ENCODE results near the gene USB1. TPM values are rescaled to one million over a fixed set of nuclear protein-coding genes. Genes with fewer than 3 reads are reported as not detected.
"Not testable (repeated sequence)": the region's sequence is repeated elsewhere in the genome, so short reads cannot be mapped to it uniquely, and the experiment has no call there.

USB1 gene
- total RNA-seq, 4 donors from 2014 or later = 21.3 to 63.4 (median 45.2) TPM

DNA sequence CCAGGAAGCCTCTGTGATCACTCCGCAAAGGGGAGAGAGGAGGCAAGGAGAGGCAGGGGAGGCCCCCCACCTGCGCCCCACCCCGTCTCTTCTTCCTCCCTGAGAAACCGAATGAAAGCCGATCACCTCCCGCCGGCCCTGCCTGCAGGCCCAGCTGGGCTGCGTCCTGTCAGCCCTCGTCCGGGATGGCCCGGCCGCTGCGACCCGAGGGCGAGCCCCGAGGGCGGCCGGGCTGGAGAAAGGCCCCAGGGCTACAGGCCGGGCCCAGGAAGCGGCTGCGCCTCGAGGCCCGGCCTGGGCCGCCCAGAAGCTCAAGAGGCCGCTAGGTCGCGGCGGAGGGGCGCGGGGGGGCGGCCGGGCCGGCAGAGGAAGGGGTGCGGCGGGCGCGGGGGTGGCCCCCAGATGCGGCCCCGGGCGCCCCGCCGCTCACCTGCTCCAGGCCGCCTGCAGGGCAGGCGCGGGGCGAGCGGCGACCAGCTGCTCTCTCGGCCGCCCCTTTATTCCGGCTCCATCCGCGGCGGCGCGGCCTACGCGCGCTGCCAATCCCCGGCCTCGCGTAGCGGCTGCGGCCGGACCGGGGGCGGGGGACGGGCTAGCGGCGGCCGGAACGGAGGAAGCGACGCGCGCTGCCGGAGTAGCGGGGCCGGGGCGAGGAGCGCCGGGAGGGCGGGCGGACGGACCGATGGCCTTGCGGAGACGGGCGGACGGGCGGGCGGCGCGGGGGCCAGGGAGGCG, 1.1 kb upstream of the USB1 start, which contains the start of gene ZNF319:
Gene ZNF319, minus strand, starts transcription at position 702 of the 735 bp plus-strand sequence. CDS start 2,407 bp downstream, outside the sequence.
- intact Hi-C loops (cut with DNase I; ENCODE audit: low total_unique reads) (loop anchor here (10.0 kb wide), 1 partner anchor 425 kb away; no protein-coding TSS in a partner anchor), in situ Hi-C loops (cut with MboI; ENCODE audit: low pct_ligation_motif_present in 1 of 4, low pct_unique_long_range_greater_than_20kb in 1 of 4, low sequenced_read_pairs in 3 of 4) (loop anchor here (5.0 to 25.0 kb wide), 6 partner anchors 103 to 662 kb away; no protein-coding TSS in a partner anchor)
- H3K27me3 ChIP-seq = no peaks in the 10 kb centered on the region
- peak within 1 kb of the TSS; percentile 94 to 98 (median 96) for H3K27ac ChIP-seq
- no peaks in the 10 kb centered on the region for H3K9me3 ChIP-seq
- WGBS, 2 donors (ENCODE audit: low coverage in 1 of 2) = 1% methylated on average over 30 of the region's 95 CpGs; no CpG with 5 or more reads in 1 of the 2 donors
- peaks cover 0 to 31% (median 19%) of the 10 kb centered on the region in 4 donors for H3K4me1 ChIP-seq
- peaks cover 0 to 15% (median 3%) of the 10 kb centered on the region in 4 donors for H3K36me3 ChIP-seq
- TF ChIP-seq POLR2AphosphoS5 (IDR thresholded peaks at IDR 0.05) = no peak
- TF ChIP-seq, protein P1, sequence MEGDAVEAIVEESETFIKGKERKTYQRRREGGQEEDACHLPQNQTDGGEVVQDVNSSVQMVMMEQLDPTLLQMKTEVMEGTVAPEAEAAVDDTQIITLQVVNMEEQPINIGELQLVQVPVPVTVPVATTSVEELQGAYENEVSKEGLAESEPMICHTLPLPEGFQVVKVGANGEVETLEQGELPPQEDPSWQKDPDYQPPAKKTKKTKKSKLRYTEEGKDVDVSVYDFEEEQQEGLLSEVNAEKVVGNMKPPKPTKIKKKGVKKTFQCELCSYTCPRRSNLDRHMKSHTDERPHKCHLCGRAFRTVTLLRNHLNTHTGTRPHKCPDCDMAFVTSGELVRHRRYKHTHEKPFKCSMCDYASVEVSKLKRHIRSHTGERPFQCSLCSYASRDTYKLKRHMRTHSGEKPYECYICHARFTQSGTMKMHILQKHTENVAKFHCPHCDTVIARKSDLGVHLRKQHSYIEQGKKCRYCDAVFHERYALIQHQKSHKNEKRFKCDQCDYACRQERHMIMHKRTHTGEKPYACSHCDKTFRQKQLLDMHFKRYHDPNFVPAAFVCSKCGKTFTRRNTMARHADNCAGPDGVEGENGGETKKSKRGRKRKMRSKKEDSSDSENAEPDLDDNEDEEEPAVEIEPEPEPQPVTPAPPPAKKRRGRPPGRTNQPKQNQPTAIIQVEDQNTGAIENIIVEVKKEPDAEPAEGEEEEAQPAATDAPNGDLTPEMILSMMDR (IDR thresholded peaks at IDR 0.05) = no peak
- TF ChIP-seq EP300 (IDR thresholded peaks at IDR 0.05; ENCODE audit: low read depth) = no peak
- no peak for TF ChIP-seq POLR2A (IDR thresholded peaks at IDR 0.05)
- H3K4me3 ChIP-seq = peak within 1 kb of the TSS; percentile 70 to 94 (median 90)
- DNase-seq = no peak

DNA sequence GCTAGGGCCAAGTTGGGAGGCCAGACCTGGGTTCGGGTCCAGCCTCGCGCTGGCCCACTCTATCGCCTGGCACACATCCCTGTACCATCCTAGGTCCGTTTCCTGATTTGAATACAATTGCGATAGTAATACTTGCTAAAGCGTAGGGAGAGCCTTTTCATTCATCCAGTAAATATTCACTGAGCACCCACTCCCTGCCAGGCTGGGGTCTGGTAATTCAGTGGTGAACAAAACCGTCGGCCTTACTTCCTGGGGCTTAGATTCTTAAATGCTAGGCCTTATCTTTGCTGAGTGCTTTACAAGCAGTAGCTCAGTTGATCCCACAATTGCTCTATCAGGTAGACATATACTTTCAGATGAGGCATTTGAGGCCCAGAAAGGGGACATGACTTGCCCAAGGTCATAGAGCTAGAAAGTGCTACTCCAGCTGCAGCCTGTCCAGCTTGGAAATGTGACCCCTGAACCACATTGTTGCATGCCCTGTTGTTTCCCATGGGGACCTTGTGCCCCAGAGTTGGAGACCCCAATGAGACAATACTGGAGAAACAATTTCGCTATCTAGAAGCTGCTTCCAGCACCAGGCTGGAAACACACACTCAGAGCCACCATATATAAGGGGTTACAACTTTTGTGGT, 691 bp downstream of the USB1 start:
- DNase-seq = no peak
- in situ Hi-C loops (cut with MboI; ENCODE audit: low pct_ligation_motif_present in 1 of 4, low pct_unique_long_range_greater_than_20kb in 1 of 4, low sequenced_read_pairs in 3 of 4) = loop anchor here (5.0 to 25.0 kb wide), 6 partner anchors 105 to 660 kb away; no protein-coding TSS in a partner anchor

DNA sequence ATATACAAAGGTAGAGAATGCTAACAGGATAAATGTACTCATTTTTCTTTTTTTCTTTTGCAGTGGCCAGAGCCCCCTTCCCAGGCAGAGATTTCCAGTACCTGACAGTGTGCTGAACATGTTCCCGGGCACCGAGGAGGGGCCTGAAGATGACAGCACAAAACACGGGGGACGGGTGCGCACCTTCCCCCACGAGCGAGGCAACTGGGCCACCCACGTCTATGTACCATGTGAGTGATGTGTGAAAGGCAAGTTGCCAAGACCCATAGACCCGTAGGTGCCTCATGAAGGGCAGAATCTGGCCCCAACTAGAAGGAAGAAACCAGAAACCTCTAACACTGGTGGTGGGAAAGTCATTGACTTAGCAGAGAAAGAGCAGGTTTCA, 1.2 kb downstream of the USB1 start:
- 82 to 84% methylated on average over 6 to 9 of the region's 9 CpGs for WGBS, 2 donors (ENCODE audit: low coverage in 1 of 2)
- intact Hi-C loops (cut with DNase I; ENCODE audit: low total_unique reads) (no loop called here), in situ Hi-C loops (cut with MboI; ENCODE audit: low pct_ligation_motif_present in 1 of 4, low pct_unique_long_range_greater_than_20kb in 1 of 4, low sequenced_read_pairs in 3 of 4) (loop anchor here (5.0 to 25.0 kb wide), 6 partner anchors 105 to 660 kb away; no protein-coding TSS in a partner anchor)
- Histone ChIP-seq H3K27ac (no peak overlapping the region), H3K9me3 (no peaks in the 10 kb centered on the region), H3K36me3 (peaks cover 0 to 2% (median 0%) of the 10 kb centered on the region in 4 donors), H3K27me3 (no peaks in the 10 kb centered on the region), H3K4me1 (peaks cover 0 to 30% (median 19%) of the 10 kb centered on the region in 4 donors), H3K4me3 (no peak overlapping the region)
- TF ChIP-seq POLR2AphosphoS5 (IDR thresholded peaks at IDR 0.05) (no peak), EP300 (IDR thresholded peaks at IDR 0.05; ENCODE audit: low read depth) (no peak), POLR2A (IDR thresholded peaks at IDR 0.05) (no peak)
- TF ChIP-seq, protein P1 (IDR thresholded peaks at IDR 0.05) = no peak
- DNase-seq = no peak

More for the DNA sequence above, 691 bp downstream of the USB1 start:
- H3K36me3 ChIP-seq = peaks cover 0 to 7% (median 0%) of the 10 kb centered on the region in 4 donors
- intact Hi-C loops (cut with DNase I; ENCODE audit: low total_unique reads) = no loop called here
- H3K4me3 ChIP-seq = peak overlapping the region; percentile 60 to 94 (median 90)
- TF ChIP-seq POLR2AphosphoS5 (IDR thresholded peaks at IDR 0.05) (no peak), POLR2A (IDR thresholded peaks at IDR 0.05) (no peak), EP300 (IDR thresholded peaks at IDR 0.05; ENCODE audit: low read depth) (no peak)
- TF ChIP-seq, protein P1 (IDR thresholded peaks at IDR 0.05) = no peak
- H3K27me3 ChIP-seq = no peaks in the 10 kb centered on the region
- WGBS, 2 donors (ENCODE audit: low coverage in 1 of 2) = 7 to 34% methylated on average over 3 to 10 of the region's 10 CpGs
- H3K9me3 ChIP-seq = no peaks in the 10 kb centered on the region
- H3K4me1 ChIP-seq = peaks cover 0 to 30% (median 19%) of the 10 kb centered on the region in 4 donors
- H3K27ac ChIP-seq = peak overlapping the region; percentile 94 to 98 (median 96)

DNA sequence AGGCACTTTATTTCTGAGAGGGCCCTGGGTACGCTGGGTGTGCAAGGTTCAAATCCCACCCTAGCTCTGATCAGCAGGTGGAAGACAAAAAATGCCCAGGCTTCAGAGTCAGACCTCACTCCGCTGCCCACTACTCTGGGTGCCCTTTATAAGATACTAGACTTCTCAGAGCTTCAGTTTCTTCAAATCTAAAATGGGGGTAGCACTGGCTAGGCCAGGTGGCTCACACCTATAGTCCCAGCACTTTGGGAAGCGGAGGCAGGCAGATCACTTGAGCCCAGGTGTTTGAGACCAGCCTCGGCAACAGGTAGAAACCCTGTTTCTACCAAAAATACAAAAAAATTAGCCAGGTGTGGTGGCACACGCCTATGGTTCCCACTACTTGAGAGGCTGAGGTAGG, 1.7 kb downstream of the USB1 start:
- no peak for DNase-seq
- WGBS, 2 donors (ENCODE audit: low coverage in 1 of 2) = 95 to 100% methylated on average over 1 to 5 of the region's 5 CpGs
- Histone ChIP-seq H3K27me3 (no peaks in the 10 kb centered on the region), H3K27ac (no peak overlapping the region), H3K4me3 (no peak overlapping the region), H3K36me3 (no peaks in the 10 kb centered on the region), H3K4me1 (peaks cover 0 to 28% (median 19%) of the 10 kb centered on the region in 4 donors), H3K9me3 (no peaks in the 10 kb centered on the region)
- in situ Hi-C loops (cut with MboI; ENCODE audit: low pct_ligation_motif_present in 1 of 4, low pct_unique_long_range_greater_than_20kb in 1 of 4, low sequenced_read_pairs in 3 of 4) = loop anchor here (5.0 to 25.0 kb wide), 6 partner anchors 106 to 659 kb away; no protein-coding TSS in a partner anchor
- intact Hi-C loops (cut with DNase I; ENCODE audit: low total_unique reads) = no loop called here
- TF ChIP-seq POLR2AphosphoS5 (IDR thresholded peaks at IDR 0.05) = no peak
- no peak for TF ChIP-seq POLR2A (IDR thresholded peaks at IDR 0.05)
- TF ChIP-seq, protein P1 (IDR thresholded peaks at IDR 0.05) = no peak
- no peak for TF ChIP-seq EP300 (IDR thresholded peaks at IDR 0.05; ENCODE audit: low read depth)

DNA sequence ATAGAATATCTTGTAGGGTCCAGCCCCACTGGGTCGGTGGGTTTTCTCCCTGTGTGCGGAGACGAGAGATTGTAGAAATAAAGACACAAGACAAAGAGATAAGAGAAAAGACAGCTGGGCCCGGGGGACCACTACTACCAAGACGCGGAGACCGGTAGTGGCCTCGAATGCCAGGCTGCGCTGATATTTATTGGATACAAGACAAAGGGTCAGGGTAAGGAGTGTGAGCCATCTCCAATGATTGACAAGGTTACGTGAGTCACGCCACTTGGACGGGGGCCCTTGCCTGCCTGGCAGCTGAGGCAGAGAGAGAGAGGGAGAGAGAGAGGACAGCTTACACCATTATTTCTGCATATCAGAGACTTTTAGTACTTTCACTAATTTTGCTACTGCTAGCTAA, 3.5 kb downstream of the USB1 start:
- H3K36me3 ChIP-seq, H3K27me3 ChIP-seq, H3K27ac ChIP-seq, H3K9me3 ChIP-seq, DNase-seq, H3K4me3 ChIP-seq: not testable (repeated sequence)
- in situ Hi-C loops (cut with MboI; ENCODE audit: low pct_ligation_motif_present in 1 of 4, low pct_unique_long_range_greater_than_20kb in 1 of 4, low sequenced_read_pairs in 3 of 4) = loop anchor here (5.0 to 25.0 kb wide), 6 partner anchors 107 to 658 kb away; no protein-coding TSS in a partner anchor
- peaks cover 0 to 11% (median 10%) of the 10 kb centered on the region in 4 donors for H3K4me1 ChIP-seq
- 89 to 96% methylated on average over 12 of the region's 12 CpGs for WGBS, 2 donors (ENCODE audit: low coverage in 1 of 2)
- intact Hi-C loops (cut with DNase I; ENCODE audit: low total_unique reads) = loop anchor here (2.0 kb wide), 1 partner anchor 104 kb away; no protein-coding TSS in a partner anchor
